BLaER1 treated with 17β-estradiol and CSF1 and Interleukin-3, amounts not matched to agents 10 nM and 100 nM (cell line): ENCODE measurements around the gene FOXO4.

Experiments used
- H3K27ac ChIP-seq, 11 experiments: shearing (Covaris generic); formaldehyde crosslinking; 2 replicates each; pipeline ENCODE4 v1.8.1; 2022
- H3K27me3 ChIP-seq, 11 experiments: shearing (Covaris generic); formaldehyde crosslinking; 2 replicates each; pipeline ENCODE4 v1.8.1; 2022
- H3K36me3 ChIP-seq, 11 experiments: shearing (Covaris generic); formaldehyde crosslinking; 2 replicates each; pipeline ENCODE4 v1.8.1; 2022
- H3K4me1 ChIP-seq, 10 experiments: shearing (Covaris generic); formaldehyde crosslinking; 2 replicates each; pipeline ENCODE4 v1.8.1; 2022
- H3K4me2 ChIP-seq, 11 experiments: shearing (Covaris generic); formaldehyde crosslinking; 2 replicates each; pipeline ENCODE4 v1.8.1; 2022
- H3K4me3 ChIP-seq, 10 experiments: shearing (Covaris generic); formaldehyde crosslinking; 2 replicates each; pipeline ENCODE4 v1.8.1; 2022
- H3K9ac ChIP-seq, 11 experiments: shearing (Covaris generic); formaldehyde crosslinking; 2 replicates each; pipeline ENCODE4 v1.8.1; 2022
- H3K9me3 ChIP-seq, 11 experiments: shearing (Covaris generic); formaldehyde crosslinking; replicated peaks in 1 of 11; 2 replicates each; pipeline ENCODE4 v1.8.1; 2022
- H4K20me1 ChIP-seq, 11 experiments: shearing (Covaris generic); formaldehyde crosslinking; 2 replicates each; pipeline ENCODE4 v1.8.1; 2022
- Cebpa-rat ChIP-seq, 11 experiments: shearing (Covaris generic); IDR thresholded peaks; 2 replicates each; pipeline ENCODE4 v1.8.1; 2022

The FOXO4 gene

GRCh38 chrX:71111921-71112431 lies 16.3 kb downstream of the FOXO4 start:
- Histone ChIP-seq H3K9me3 (no peaks in the 10 kb centered on the region), H3K4me2 (peak overlapping the region; percentile 49 to 84 (median 77)), H3K9ac (peak overlapping the region; percentile 61 to 77 (median 70); a peak in 21 of 22 replicates)

GRCh38 chrX:71117358-71117757 lies 21.7 kb downstream of the FOXO4 start:
- peak overlapping the region; percentile 49 to 80 (median 73); a peak in 21 of 22 replicates for H3K4me2 ChIP-seq

More at GRCh38 chrX:71111921-71112431, 16.3 kb downstream of the FOXO4 start:
- TF ChIP-seq Cebpa-rat (IDR thresholded peaks at IDR 0.05) = no peak
- H3K27me3 ChIP-seq = peaks cover 73 to 96% (median 88%) of the 10 kb centered on the region in 11 experiments
- H4K20me1 ChIP-seq = peaks cover 0 to 4% (median 0%) of the 10 kb centered on the region in 11 experiments; a peak in 1 of 22 replicates
- H3K4me1 ChIP-seq = peaks cover 58 to 66% (median 62%) of the 10 kb centered on the region in 10 experiments
- peak overlapping the region; percentile 69 to 88 (median 84) for H3K27ac ChIP-seq
- H3K36me3 ChIP-seq = no peaks in the 10 kb centered on the region
- peak overlapping the region; percentile 4 to 68 (median 56); a peak in 19 of 20 replicates for H3K4me3 ChIP-seq

GRCh38 chrX:71118032-71118984 lies 22.7 kb downstream of the FOXO4 start, which contains the start of gene MED12:
Gene MED12 (plus strand): TSS chrX:71118596. CDS start chrX:71118755, 159 bp downstream.
- no peaks in the 10 kb centered on the region; a peak in 2 of 22 replicates for H3K9me3 ChIP-seq

More at GRCh38 chrX:71117358-71117757, 21.7 kb downstream of the FOXO4 start:
- Histone ChIP-seq H3K27ac (peak overlapping the region in 1 of 11 experiments; percentile 88; a peak in 3 of 22 replicates), H3K4me1 (peaks cover 21 to 39% (median 26%) of the 10 kb centered on the region in 10 experiments), H3K9ac (peak overlapping the region in 7 of 11 experiments; percentile 84 to 91 (median 88); a peak in 8 of 22 replicates), H3K4me3 (peak overlapping the region in 1 of 10 experiments; percentile 69; a peak in 2 of 20 replicates), H3K36me3 (peaks cover 13 to 30% (median 21%) of the 10 kb centered on the region in 11 experiments; a peak in 21 of 22 replicates), H3K27me3 (peaks cover 41 to 78% (median 62%) of the 10 kb centered on the region in 11 experiments), H4K20me1 (peaks cover 0 to 5% (median 0%) of the 10 kb centered on the region in 11 experiments; a peak in 2 of 22 replicates), H3K9me3 (no peaks in the 10 kb centered on the region; a peak in 2 of 22 replicates)
- TF ChIP-seq Cebpa-rat (IDR thresholded peaks at IDR 0.05) = no peak

GRCh38 chrX:71118985-71119535 lies 23.4 kb downstream of the FOXO4 start:
- no peak for TF ChIP-seq Cebpa-rat (IDR thresholded peaks at IDR 0.05)
- H4K20me1 ChIP-seq = peaks cover 0 to 9% (median 0%) of the 10 kb centered on the region in 11 experiments; a peak in 4 of 22 replicates
- H3K27ac ChIP-seq = peak overlapping the region; percentile 80 to 92 (median 86); a peak in 21 of 22 replicates
- H3K9me3 ChIP-seq = no peaks in the 10 kb centered on the region; a peak in 2 of 22 replicates
- peak overlapping the region; percentile 58 to 77 (median 68) for H3K4me3 ChIP-seq
- H3K27me3 ChIP-seq = peaks cover 42 to 78% (median 62%) of the 10 kb centered on the region in 11 experiments
- peaks cover 9 to 24% (median 19%) of the 10 kb centered on the region in 10 experiments; a peak in 19 of 20 replicates for H3K4me1 ChIP-seq
- peaks cover 30 to 47% (median 38%) of the 10 kb centered on the region in 11 experiments for H3K36me3 ChIP-seq
- peak overlapping the region; percentile 70 to 86 (median 81) for H3K4me2 ChIP-seq
- peak overlapping the region; percentile 84 to 92 (median 88) for H3K9ac ChIP-seq

More at GRCh38 chrX:71118032-71118984, 22.7 kb downstream of the FOXO4 start, which contains the start of gene MED12:
- H3K9ac ChIP-seq = peak within 1 kb of the TSS; percentile 84 to 92 (median 88)
- H4K20me1 ChIP-seq = peaks cover 0 to 9% (median 0%) of the 10 kb centered on the region in 11 experiments; a peak in 4 of 22 replicates
- H3K27ac ChIP-seq = peak within 1 kb of the TSS; percentile 80 to 92 (median 86)
- peak within 1 kb of the TSS; percentile 70 to 86 (median 81) for H3K4me2 ChIP-seq
- H3K27me3 ChIP-seq = peaks cover 42 to 78% (median 62%) of the 10 kb centered on the region in 11 experiments
- peaks cover 22 to 40% (median 30%) of the 10 kb centered on the region in 11 experiments for H3K36me3 ChIP-seq
- peaks cover 11 to 29% (median 19%) of the 10 kb centered on the region in 10 experiments; a peak in 19 of 20 replicates for H3K4me1 ChIP-seq
- no peak for TF ChIP-seq Cebpa-rat (IDR thresholded peaks at IDR 0.05)
- peak within 1 kb of the TSS; percentile 58 to 77 (median 68) for H3K4me3 ChIP-seq

- Histone ChIP-seq H3K9ac (0 out of 22 replicates have a peak overlapping the region, but pooled peaks of 1 of the 11 experiments have one; percentile 7), H4K20me1 (peaks cover 0 to 55% (median 5%) of the 10 kb centered on the region in 11 experiments; a peak in 10 of 22 replicates), H3K36me3 (peaks cover 68 to 94% (median 91%) of the 10 kb centered on the region in 11 experiments), H3K4me3 (no peak overlapping the region), H3K27ac (no peak overlapping the region), H3K4me2 (no peak overlapping the region), H3K27me3 (peaks cover 82 to 100% (median 95%) of the 10 kb centered on the region in 11 experiments), H3K9me3 (no peaks in the 10 kb centered on the region), H3K4me1 (peaks cover 0 to 12% (median 0%) of the 10 kb centered on the region in 10 experiments; a peak in 5 of 20 replicates)
- no peak for TF ChIP-seq Cebpa-rat (IDR thresholded peaks at IDR 0.05)
These were observed 32.6 kb downstream of the FOXO4 start for GRCh38 chrX:71128166-71128833.

GRCh38 chrX:71128915-71129765 lies 33.5 kb downstream of the FOXO4 start:
- Histone ChIP-seq H3K36me3 (peaks cover 62 to 93% (median 87%) of the 10 kb centered on the region in 11 experiments), H4K20me1 (peaks cover 0 to 55% (median 4%) of the 10 kb centered on the region in 11 experiments; a peak in 10 of 22 replicates), H3K9ac (peak overlapping the region in 1 of 11 experiments; percentile 7; a peak in 2 of 22 replicates), H3K4me3 (no peak overlapping the region), H3K27me3 (peaks cover 74 to 93% (median 89%) of the 10 kb centered on the region in 11 experiments), H3K27ac (peak overlapping the region in 2 of 11 experiments; percentile 10 to 23; a peak in 1 of 22 replicates), H3K9me3 (no peaks in the 10 kb centered on the region), H3K4me1 (peaks cover 0 to 12% (median 0%) of the 10 kb centered on the region in 10 experiments; a peak in 5 of 20 replicates), H3K4me2 (no peak overlapping the region)
- no peak for TF ChIP-seq Cebpa-rat (IDR thresholded peaks at IDR 0.05)

- peaks cover 72 to 97% (median 89%) of the 10 kb centered on the region in 11 experiments for H3K36me3 ChIP-seq
- no peak overlapping the region for H3K9ac ChIP-seq
- no peaks in the 10 kb centered on the region for H3K9me3 ChIP-seq
- H3K27ac ChIP-seq = no peak overlapping the region
- peaks cover 70 to 94% (median 90%) of the 10 kb centered on the region in 11 experiments for H3K27me3 ChIP-seq
- H3K4me1 ChIP-seq = peaks cover 0 to 10% (median 0%) of the 10 kb centered on the region in 10 experiments; a peak in 5 of 20 replicates
- H4K20me1 ChIP-seq = peaks cover 0 to 57% (median 13%) of the 10 kb centered on the region in 11 experiments; a peak in 11 of 22 replicates
- no peak overlapping the region for H3K4me2 ChIP-seq
- H3K4me3 ChIP-seq = no peak overlapping the region
- no peak for TF ChIP-seq Cebpa-rat (IDR thresholded peaks at IDR 0.05)
These were observed 35.9 kb downstream of the FOXO4 start for GRCh38 chrX:71131510-71131909.
